OCI-LY7 (cell line): ENCODE data around the gene RPS6KA5.

Source experiments
- CTCF ChIP-seq: fragments of 200-600 bp; sonication (generic); conservative IDR thresholded peaks from 2 replicates; pipeline ENCODE4 v1.5.1; 2014; ENCODE audit warnings: mild to moderate bottlenecking, antibody characterized with exemption, low read length, moderate library complexity, mixed read lengths
- EZH2phosphoT487 ChIP-seq: fragments of 200-600 bp; sonication (generic); IDR thresholded peaks from 2 replicates; pipeline ENCODE4 v1.6.1; 2018; ENCODE audit warnings: low read depth, borderline replicate concordance, mild to moderate bottlenecking, mixed run types, antibody characterized with exemption, low read length, moderate library complexity, mixed read lengths

DNA sequence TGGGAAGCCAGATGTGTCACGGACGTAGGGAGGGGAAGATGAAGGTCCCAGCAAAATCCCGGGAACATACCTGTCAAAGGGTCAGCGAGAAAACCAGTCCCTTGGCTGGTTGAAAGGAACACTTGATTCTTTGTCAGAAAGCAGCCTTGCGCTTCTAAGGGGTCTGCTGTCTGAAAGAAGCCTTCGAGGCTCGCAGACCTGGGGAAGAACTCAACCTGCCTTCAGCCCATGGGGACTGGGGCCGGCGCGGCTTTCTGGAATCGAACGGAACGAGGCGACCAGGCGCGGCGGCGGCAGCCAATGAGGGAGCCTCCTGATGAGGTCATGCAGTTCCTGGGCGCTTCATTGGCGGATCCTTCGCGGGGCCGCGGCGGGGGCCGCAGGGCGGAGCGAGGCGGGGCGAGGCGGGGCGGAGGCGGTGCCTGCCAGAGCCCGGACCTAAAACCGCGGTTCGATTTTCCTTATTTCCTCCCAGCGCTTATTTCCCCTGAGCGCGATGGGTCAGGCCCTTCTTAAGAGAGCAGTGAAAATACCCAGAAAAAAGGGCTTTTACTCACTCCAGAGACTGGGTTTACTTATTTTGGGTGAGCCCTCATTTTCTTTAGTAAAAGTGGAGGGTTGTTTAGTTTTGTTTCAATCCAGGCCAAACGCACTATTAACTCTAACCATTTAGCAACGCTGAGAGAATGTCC, 232.4 kb downstream of the RPS6KA5 start:
- no peak for TF ChIP-seq CTCF
- TF ChIP-seq EZH2phosphoT487 = no peak
